GM10847 (cell line): ENCODE results near the gene CCR7.

Experiments
- POLR2A ChIP-seq: IDR thresholded peaks from 2 replicates; pipeline ENCODE4 v1.6.1; 2011; ENCODE audit not compliant: insufficient read length; ENCODE audit errors: extremely low read depth

CCR7 gene

DNA sequence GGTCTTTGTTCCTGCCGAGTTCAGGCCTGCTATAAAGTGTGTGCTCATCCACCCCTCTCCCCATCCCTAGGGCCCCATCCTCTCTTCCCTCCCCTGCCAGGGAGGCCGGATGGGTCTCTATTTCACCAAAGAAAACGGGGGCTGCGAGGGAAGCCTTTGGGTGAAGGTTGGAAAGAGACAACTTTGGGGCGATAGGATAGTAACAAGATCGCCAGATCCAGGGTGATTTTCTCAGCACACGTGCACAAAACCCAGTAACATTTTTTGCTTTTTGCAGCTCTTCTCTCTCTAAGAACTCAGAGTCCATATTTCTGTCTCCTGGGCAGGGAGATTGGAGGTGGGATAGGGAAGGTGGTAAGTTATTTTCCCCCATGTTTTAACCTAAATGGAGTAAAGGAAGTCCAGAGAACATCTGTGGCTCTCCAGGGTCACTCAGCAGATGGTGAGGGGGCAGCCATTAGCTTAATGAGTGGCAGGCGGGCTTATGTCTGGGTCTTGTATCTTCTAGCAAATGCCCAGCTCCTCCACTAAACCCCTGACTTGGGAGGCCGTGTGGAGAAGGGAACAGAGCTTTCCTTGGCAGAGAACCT is 6.9 kb downstream of the CCR7 start:
- no peak for TF ChIP-seq POLR2A

DNA sequence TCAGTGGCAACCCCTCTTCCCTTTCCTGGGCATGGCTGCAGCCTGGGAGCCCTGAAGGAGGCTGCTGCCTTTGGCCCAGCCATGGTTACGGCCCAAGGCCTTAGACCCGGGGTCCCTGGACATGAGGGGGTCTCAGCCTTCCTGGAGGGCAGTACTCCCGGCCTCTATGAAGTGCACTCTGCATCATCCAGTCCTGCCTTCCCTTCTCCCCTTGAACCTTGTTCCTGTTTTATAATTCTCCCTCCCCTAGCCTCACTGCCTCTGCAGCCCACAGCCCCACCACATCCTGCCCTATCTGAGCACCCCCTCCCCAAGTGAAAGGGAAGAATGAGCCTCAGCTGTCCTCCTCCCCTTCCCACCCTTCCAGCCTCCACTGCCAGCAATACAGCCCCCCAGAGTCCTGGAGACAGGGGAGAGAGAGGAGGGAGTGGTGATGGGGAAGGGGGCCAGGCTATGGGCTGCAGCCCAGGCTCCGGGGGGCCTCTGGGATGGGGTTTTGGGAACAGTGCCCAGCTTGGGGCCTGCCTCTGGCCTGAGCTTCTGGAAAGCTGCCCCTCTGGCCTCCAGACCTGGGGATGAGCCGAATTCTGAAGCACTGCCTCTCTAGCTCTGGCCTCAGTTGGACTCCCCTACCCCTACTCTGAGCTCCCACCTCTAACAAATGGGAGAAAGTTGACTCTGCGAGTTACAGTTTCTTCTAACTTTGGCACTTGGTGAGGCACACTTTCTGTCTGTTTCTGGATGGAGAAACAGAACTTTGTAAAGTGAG is 7.6 kb downstream of the CCR7 start:
- no peak for TF ChIP-seq POLR2A

DNA sequence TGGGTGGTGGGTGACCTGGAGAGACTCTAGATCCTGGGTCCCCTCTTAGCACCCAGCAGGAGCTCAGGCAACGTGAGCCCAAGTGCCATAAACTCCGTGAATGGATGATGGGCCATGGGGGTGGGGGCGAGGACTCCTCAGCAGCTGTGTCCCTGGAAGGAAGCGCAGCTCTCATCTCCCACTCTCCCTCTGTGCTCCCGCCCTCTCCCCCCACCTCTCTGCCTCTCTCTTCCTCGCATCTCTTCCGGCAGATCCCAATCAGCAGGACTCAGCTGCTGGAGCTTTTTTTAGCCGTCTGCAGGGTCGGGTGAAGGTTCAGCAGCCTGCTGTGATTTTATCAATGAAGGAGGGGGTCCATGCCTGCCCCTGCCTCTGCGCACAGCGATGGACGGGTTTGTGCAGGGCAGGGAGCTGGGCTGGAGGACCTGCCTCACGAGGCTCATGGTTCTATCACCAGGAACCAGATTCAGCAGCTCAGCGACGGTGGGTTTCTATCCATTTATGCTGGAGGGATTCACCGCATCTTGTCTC is 8.3 kb downstream of the CCR7 start:
- no peak for TF ChIP-seq POLR2A

DNA sequence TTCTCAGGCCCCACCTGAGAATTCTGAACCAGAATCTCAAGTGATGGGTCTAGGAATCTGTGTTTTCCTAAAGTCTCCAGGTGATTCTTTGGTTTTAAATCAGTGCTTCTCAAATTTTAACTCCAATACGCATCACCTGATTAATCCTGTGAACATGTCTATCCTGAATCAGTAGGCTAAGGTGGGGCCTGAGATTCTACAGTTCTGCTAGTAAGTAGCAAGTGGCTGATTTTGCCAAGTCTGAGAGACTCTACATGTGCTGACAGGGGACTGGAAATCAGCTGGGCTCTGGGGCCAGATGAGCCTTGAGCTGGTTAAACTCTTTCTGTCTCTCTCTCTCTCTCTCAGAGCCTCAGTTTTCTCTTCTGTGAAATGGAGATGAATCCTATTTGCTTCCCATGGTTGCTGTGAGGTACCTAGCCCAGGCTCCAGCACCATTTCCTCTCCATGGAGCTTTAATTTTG is 9.0 kb downstream of the CCR7 start:
- no peak for TF ChIP-seq POLR2A

DNA sequence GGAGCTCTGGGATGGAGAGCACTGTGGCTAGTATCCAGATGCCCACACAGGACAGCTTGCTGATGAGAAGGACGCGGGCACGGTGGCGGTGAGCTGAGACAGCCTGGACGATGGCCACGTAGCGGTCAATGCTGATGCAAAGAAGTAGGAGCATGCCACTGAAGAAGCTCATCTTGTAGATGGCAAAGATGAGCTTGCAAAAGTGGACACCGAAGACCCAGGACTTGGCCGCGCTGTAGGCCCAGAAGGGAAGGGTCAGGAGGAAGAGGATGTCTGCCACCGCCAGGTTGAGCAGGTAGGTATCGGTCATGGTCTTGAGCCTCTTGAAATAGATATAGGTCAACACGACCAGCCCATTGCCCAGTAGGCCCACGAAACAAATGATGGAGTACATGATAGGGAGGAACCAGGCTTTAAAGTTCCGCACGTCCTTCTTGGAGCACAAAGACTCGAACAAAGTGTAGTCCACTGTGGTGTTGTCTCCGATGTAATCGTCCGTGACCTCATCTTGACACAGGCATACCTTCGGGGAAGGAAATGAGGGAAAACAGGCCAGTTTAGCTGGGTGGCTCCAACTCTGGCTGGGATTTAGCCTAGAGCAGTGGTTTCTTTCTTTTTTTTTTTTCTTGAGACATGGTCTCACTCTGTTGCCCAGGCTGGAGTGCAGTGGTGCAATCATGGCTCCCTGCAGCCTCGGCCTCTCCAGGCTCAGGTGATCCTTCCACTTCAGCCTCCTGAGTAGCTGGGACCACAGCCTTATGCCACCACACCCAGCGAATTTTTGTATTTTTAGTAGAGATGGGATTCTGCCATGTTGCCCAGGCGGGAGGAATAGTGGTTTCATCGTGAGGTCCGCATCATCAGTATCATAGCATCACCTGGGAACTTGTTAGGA is 9.7 kb downstream of the CCR7 start:
- TF ChIP-seq POLR2A: no peak

DNA sequence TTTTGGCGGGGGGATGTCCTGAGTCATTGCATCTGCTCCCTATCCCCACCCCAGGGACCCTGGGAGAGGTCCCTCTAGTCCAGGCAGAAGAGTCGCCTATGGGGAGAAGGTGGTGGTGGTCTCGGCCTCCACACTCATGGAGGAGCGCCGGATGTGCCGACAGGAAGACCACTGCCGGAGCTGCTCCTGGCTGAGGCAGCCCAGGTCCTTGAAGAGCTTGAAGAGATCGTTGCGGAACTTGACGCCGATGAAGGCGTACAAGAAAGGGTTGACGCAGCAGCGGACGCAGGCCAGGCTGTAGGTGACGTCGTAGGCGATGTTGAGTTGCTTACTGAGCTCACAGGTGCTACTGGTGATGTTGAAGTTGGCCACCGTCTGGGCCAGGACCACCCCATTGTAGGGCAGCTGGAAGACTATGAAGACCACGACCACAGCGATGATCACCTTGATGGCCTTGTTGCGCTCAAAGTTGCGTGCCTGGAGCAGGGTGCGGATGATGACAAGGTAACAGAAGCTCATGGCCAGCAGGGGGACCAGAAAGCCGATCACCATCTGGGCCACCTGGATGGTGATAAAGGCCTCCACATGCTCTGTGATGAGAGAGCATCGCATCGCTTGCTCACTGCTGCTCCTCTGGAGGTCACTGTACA is 10.5 kb downstream of the CCR7 start:
- no peak for TF ChIP-seq POLR2A

DNA sequence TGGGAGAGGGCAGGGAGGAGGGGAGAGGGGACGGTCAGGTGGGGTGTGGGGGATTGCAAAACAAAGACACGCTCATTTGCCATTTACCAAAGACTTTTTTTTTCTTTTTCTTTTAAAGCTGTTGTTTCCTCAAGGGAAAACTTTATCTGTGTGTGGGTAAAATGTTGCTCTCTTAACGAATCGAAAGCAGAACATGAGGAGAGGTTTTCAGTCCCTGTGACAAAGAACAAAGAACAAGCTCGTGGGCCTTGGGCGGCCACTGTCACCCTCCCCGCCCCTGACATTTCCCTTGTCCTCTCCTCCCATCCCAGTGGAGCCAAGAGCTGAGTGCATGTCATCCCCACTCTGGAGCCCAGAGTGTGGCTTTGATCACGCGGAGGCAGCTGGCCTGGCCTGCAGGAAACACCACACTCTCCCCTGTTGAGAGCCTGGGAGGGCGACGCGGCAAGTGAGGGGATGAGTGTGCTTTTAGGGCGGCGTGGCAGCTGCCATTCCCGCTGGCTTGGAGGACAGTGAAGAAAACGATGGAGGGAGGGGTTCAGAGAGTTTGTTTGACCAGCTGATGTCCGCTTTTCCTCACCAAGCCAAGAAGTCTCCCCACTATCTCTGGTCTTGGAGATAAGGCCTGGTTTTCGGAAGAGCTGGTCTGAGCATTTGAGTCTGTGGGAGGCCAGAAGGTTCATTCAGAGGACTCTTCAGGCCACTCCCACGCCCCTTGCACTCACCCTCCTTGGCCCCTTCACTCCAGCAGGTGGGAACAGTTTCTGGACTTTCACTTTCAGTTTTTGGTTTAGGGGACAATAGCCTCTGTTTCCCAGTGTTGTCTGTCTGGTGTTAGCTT is 11.4 kb downstream of the CCR7 start:
- TF ChIP-seq POLR2A: no peak

DNA sequence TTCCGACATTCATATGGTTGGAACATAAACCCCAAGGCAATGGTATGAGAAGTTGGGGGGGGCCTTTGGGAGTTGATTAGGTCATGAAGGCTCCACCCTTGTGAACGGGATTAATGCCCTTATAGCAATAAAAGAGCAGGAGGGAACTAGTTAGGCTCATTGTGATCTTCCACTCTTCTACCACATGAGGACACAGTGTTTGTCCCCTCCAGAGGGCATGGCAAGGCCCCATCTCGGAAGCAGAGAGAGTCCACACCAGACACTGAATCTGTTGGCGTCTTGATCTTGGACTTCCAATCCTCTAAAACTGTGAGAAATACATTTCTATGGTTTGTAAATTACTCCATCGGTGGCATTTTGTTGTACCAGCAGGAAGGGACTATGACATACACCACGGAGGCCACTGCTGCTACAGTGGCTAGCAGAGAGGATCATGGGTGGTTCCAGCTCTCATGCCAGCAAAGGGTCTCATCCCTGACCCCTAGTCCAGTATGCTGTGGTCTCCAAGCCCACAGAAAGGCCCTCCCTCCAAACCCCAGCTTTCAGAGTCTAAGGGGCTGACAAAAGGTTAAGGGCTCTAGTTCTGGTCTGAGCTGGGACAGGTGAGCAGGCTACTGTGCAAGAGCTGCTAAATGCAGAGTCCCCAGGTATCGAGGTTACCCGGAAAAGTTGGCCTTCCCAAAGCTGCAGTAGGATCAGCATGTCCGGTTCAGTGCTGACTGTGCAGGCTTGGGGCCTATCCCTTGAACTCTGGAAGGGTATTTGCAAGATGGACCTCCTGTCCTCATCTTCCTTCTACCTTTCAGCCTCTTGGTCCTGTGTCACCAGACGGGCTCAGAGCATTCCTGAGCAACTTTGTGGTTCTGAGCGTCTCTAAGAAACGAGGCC is 12.2 kb downstream of the CCR7 start:
- TF ChIP-seq POLR2A: no peak

DNA sequence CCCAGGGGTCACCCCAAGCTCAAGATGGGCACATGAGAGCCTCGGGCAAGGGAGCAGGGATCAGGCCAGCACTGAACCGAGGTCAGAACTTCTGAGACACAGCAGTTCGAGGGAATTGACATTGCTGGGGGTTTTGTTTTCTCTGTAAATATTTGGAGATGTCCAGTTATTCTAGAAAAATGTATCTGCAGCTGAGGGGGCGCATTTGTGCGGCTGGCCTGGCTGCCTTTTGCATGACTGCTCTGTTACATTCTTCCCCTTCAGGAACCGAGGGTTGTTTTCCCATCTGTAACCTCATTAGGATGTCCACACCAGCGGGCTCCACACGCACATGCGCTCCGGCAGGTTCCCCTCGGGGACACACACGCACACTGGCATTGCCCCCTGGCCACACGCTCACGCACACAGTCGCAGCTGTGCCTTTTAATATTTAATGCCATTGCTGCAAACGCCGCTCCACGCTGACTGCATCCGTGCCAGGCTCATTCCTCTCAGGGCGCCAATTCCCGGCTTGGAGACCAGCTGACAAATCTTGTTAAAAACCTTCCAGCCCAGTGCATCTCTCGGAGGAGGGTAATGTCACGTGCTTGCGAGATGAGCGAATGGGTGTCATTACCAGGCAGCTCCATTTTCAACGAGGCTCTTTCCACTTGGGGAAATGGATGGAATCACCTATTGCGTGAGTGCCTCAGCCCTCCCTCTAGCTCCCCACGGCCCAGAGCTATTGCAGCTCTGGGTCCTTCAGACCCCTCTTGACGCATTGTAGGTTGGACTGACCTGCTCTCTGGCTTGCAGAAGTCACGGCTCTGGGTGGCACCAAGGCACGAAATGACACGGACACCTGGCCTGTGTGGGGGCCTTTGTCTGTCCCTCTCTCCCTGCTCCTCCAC is 13.1 kb downstream of the CCR7 start:
- peak; percentile 9 for TF ChIP-seq POLR2A

DNA sequence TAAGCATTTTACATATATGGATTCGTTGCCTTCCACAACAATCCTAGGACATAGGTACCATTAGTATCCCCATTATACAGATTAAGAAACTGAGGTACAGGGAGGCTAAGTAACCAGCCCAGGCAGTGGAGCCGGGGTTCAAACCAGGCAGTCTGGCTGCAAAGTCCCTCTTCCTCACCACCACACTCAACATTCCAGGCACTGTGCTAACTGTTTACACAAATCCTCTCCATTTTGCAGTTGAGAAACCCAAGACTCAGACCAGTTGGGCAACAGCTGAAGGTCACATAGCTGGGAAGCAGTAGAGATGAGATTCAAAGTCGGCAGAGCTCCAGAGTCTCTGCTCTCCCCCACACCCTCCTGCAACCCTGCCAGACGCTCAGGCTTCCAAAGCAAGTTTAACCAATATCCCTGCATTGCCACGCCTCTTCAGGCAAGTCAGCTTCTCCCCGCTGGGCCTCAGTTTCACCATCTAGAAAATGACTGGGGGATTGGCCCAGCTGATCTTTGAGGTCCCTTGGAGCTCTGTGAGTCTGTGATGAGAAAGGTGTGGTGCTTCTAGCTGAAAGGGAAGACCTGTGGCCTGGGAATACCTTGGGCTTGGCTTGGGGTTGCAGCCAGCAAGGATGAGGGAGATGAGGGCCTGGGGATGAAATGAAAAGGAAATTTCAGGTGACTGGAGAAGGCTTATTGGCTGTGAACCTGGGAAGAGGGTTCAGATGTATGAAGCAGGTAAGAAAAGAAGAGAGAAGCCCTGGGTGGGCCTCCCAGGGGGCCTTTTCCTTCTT is 14.0 kb downstream of the CCR7 start:
- TF ChIP-seq POLR2A: peak; percentile 5

DNA sequence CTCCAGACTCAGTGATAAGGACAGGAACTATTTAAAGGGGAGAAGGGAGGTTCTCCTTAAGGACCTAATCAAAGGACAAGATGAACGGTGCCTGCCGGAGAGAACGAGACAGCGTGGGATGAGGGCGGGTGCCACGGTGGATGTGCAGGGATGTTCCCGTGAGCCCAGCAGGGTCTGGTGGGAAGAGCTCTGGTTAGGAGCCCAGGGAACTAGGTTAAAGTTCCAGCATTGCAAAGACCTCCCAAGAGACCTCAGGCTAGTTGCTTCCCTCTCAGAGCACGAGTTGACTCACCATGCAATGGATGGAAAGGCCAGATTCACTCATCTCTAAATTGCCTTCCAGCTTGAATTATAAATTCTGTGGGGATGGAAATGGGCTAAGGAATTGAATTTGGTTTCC is 14.7 kb downstream of the CCR7 start:
- TF ChIP-seq POLR2A: no peak
